SJSA1 (cell line): ENCODE results near the gene CCKAR. TPM values are rescaled to one million over a fixed set of nuclear protein-coding genes. Genes with fewer than 3 reads are reported as not detected.

Experiments used
- DNase-seq, 2 experiments: peaks; one replicate each; pipeline ENCODE4 v3.0.0-alpha.2; 2015 to 2020; ENCODE audit warnings: low spot score in 2 of 2, low read depth in 1 of 2
- H3K27ac ChIP-seq: fragments of 250-450 bp; sonication (Bioruptor Pico); 2 replicates; pipeline ENCODE4 v1.5.1; 2020; ENCODE audit warnings: mild to moderate bottlenecking, moderate library complexity
- H3K27me3 ChIP-seq: fragments of 250-450 bp; sonication (Bioruptor Pico); replicated peaks from 2 replicates; pipeline ENCODE4 v1.5.1; 2020; ENCODE audit warnings: mild to moderate bottlenecking, moderate library complexity
- H3K36me3 ChIP-seq: fragments of 250-450 bp; sonication (Bioruptor Pico); 2 replicates; pipeline ENCODE4 v1.5.1; 2020; ENCODE audit warnings: mild to moderate bottlenecking
- H3K4me1 ChIP-seq: fragments of 250-450 bp; sonication (Bioruptor Pico); replicated peaks from 2 replicates; pipeline ENCODE4 v1.6.1; 2021; ENCODE audit warnings: mild to moderate bottlenecking
- H3K4me3 ChIP-seq: fragments of 250-450 bp; sonication (Bioruptor Pico); 2 replicates; pipeline ENCODE4 v1.5.1; 2020; ENCODE audit warnings: mild to moderate bottlenecking
- H3K9me3 ChIP-seq: fragments of 250-450 bp; sonication (Bioruptor Pico); replicated peaks from 2 replicates; pipeline ENCODE4 v1.5.1; 2020; ENCODE audit warnings: mild to moderate bottlenecking
- total RNA-seq: library from RNA; depleted of rRNA; stranded (reverse); fragments of >200 nt; shearing (Covaris generic); gene quantifications from 2 replicates; pipeline ENCODE4 v1.2.3, GENCODE V29; 2014

CCKAR gene
- total RNA-seq, 1 experiment from 2014 or later: not detected

DNA sequence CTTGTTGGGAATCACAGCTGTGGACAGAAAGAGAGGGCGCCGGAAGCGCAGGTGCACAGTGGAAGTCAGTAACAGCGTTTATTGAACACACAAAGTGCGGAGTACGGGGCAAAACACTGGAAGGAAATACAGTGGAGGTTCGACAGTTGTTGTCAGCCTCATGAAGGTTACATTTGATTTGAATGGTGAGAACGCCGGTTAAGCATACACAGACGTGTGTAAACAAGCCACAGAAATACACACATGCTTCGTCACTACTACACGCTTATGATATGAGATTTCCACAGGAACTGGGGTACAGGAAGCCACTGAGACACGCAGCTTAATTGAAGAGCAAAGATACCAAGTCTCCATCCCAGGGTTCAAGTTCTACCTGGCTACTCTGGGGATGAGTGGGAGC, 12.0 kb downstream of the CCKAR start:
- H3K4me3 ChIP-seq: no peak overlapping the region
- no peaks in the 10 kb centered on the region for H3K36me3 ChIP-seq
- H3K27ac ChIP-seq: no peak overlapping the region
- no peaks in the 10 kb centered on the region for H3K9me3 ChIP-seq
- no peak for DNase-seq
- H3K27me3 ChIP-seq: no peaks in the 10 kb centered on the region
- no peaks in the 10 kb centered on the region for H3K4me1 ChIP-seq

GRCh38 chr4:26476545-26476944, 13.7 kb downstream of the CCKAR start:
- no peaks in the 10 kb centered on the region for H3K4me1 ChIP-seq
- H3K27ac ChIP-seq: no peak overlapping the region
- no peak overlapping the region for H3K4me3 ChIP-seq
- no peak for DNase-seq
- no peaks in the 10 kb centered on the region for H3K27me3 ChIP-seq
- no peaks in the 10 kb centered on the region for H3K9me3 ChIP-seq
- no peaks in the 10 kb centered on the region for H3K36me3 ChIP-seq

DNA sequence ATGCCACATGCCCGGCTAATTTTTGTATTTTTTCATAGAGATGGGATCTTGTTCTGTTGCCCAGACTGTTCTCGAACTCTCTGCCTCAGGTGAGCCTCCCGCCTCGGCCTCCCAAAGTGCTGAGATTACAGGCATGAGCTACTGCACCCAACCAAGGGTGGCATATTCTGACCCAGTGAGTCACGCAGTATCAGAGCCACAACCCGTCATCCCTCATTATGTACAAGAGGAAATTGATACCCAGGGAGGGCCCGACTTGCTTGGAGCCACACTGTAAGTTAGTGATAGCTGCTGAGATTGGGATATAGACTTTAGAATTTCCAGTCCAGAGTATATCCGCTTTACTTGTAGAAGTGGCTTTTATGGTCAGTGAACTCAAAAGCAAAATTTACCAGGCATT, 14.6 kb downstream of the CCKAR start:
- H3K4me3 ChIP-seq: no peak overlapping the region
- no peak for DNase-seq
- H3K4me1 ChIP-seq: no peaks in the 10 kb centered on the region
- H3K27me3 ChIP-seq: no peaks in the 10 kb centered on the region
- no peak overlapping the region for H3K27ac ChIP-seq
- H3K36me3 ChIP-seq: no peaks in the 10 kb centered on the region
- H3K9me3 ChIP-seq: no peaks in the 10 kb centered on the region

GRCh38 chr4:26474551-26474950, 15.7 kb downstream of the CCKAR start:
- Histone ChIP-seq H3K4me1 (no peaks in the 10 kb centered on the region), H3K36me3 (no peaks in the 10 kb centered on the region), H3K27me3 (no peaks in the 10 kb centered on the region), H3K27ac (no peak overlapping the region), H3K4me3 (no peak overlapping the region), H3K9me3 (no peaks in the 10 kb centered on the region)
- no peak for DNase-seq

DNA sequence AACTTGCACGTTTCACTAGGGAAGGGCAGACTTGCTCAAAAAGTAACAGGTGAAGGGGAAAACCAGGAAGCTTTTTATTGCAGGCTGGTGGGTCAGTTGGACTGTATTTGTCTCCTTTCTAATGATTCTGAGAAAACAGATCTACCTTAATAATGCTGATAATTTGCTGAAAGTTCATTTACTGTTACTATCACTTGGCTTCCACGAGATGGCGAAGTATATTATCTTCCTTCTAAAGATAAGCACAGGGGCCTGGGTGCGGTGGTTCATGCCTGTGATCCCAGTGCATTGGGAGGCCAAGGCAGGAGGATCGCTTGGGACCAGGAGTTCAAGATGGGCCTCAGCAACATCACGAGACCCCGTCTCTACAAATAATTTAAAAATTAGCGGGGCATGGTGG, 16.4 kb downstream of the CCKAR start:
- H3K9me3 ChIP-seq: no peaks in the 10 kb centered on the region
- no peaks in the 10 kb centered on the region for H3K36me3 ChIP-seq

DNA sequence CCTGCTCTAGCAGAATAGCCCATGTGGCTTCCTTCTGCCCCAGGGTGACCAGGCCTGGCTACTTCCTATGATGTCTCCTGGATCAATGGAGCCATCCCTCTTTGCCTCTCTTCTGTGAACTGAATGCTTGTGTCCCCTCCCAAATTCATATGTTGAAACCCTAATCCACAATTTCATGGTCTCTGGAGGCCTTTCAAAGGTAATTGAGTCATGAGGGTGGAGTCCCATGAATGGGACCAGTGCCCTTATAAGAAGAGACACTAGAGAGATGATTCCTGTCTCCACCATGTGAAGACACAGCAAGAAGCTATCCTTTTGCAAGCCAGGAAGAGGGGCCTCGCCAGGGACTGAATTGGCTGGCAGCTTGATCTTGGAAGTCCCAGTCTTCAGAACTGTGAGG, 18.4 kb downstream of the CCKAR start:
- no peak for DNase-seq
- Histone ChIP-seq H3K27me3 (no peaks in the 10 kb centered on the region), H3K27ac (no peak overlapping the region), H3K4me3 (no peak overlapping the region), H3K4me1 (no peaks in the 10 kb centered on the region), H3K9me3 (no peaks in the 10 kb centered on the region), H3K36me3 (no peaks in the 10 kb centered on the region)

More for the DNA sequence above, 16.4 kb downstream of the CCKAR start:
- no peak for DNase-seq
- H3K27ac ChIP-seq: no peak overlapping the region
- H3K4me3 ChIP-seq: no peak overlapping the region
- no peaks in the 10 kb centered on the region for H3K4me1 ChIP-seq
- no peaks in the 10 kb centered on the region for H3K27me3 ChIP-seq

GRCh38 chr4:26468977-26469376, 21.3 kb downstream of the CCKAR start:
- Histone ChIP-seq H3K27ac (no peak overlapping the region), H3K36me3 (no peaks in the 10 kb centered on the region), H3K27me3 (no peaks in the 10 kb centered on the region), H3K4me1 (no peaks in the 10 kb centered on the region), H3K9me3 (no peaks in the 10 kb centered on the region), H3K4me3 (no peak overlapping the region)
- DNase-seq: no peak

DNA sequence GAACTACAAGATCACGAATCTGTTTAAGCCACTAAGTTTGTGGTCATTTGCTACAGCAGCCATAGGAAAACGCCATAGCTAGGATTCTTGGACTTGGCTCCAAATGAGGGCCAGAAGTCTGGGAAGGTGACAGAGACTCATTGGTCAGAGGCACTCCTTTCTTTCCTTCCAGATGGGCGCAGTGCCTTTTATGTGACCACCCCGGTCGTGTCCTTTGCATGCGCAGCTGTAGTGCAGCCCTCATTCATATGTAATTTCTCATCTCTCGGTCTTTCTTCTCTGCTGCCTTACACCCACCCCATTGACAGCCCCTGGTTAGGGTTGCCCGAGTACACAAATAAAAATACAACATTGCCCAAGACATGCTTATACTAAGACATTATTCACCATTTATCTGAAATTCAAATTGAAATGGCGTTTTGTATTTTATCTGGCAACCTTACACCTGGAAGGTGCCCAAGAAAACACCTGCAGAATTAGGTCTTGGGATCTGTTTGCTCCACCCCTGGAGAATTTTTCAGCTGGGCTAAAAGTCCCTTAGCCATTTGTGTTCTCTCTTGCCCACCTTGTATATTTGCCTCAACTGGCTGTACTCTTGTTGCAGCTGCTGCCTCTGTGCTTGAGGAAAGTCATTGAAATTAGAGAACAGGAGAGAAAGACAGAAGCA, 21.9 kb downstream of the CCKAR start:
- Histone ChIP-seq H3K4me3 (no peak overlapping the region), H3K27ac (no peak overlapping the region)
- DNase-seq: no peak

DNA sequence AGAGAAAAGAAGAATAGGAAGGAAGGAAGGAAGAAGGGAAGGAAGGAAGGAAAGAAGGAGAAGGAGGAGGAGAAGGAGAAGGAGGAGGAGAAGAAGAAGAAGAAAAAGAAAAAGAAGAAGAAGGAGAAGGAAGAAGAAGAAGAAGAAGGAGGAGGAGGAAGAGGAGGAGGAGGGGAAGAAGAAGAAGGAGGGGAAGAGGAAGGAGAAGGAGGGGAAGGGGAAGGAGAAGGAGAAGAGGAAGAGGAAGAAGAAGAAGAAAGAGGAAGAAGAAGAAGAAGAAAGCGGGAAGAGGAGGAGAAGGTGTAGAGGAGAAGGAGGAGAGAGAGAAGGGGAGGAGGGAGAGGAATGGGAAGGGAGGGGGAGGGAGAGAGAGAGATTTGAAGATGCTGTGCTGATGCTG, 22.6 kb downstream of the CCKAR start:
- H3K36me3 ChIP-seq: no peaks in the 10 kb centered on the region
- no peak overlapping the region for H3K4me3 ChIP-seq
- no peaks in the 10 kb centered on the region for H3K9me3 ChIP-seq
- DNase-seq: no peak
- H3K27me3 ChIP-seq: no peaks in the 10 kb centered on the region
- H3K4me1 ChIP-seq: no peaks in the 10 kb centered on the region
- no peak overlapping the region for H3K27ac ChIP-seq

More for the DNA sequence above, 21.9 kb downstream of the CCKAR start:
- Histone ChIP-seq H3K4me1 (no peaks in the 10 kb centered on the region), H3K9me3 (no peaks in the 10 kb centered on the region), H3K36me3 (no peaks in the 10 kb centered on the region), H3K27me3 (no peaks in the 10 kb centered on the region)

DNA sequence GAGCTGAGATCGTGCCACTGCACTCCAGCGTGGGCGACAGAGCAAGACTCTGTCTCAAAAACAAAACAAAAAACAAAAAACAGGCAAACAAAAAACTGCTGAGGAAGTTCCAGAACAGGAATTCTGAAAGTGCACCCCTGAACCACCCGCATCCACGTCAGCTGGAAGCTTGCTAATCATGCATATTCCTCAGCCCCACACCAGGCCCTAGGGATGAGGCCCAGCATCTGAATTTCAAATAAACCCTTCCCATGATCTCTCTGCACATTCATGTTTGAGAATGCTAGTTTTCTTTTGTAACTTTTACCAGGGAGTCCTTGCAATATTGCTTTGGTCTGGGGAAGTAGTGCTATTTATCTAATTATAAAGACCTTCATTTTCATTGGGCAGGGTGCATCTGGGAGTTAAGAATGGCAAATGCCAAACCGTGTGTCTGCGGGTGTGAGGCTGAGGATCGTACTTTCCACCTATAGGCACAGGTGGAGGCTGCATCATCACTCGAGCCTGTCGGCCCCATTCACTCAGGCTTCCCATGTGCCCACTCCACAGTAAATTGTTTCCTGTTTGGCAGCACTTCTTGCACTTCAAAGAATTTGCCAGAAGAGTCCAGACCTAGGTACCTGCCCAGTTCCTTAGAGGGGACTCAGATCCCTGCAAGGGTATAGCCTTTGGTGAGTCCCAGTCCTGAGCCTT, 23.6 kb downstream of the CCKAR start:
- DNase-seq: no peak
- no peak overlapping the region for H3K27ac ChIP-seq
- no peaks in the 10 kb centered on the region for H3K36me3 ChIP-seq
- no peaks in the 10 kb centered on the region for H3K9me3 ChIP-seq
- H3K4me1 ChIP-seq: no peaks in the 10 kb centered on the region
- H3K27me3 ChIP-seq: no peaks in the 10 kb centered on the region
- no peak overlapping the region for H3K4me3 ChIP-seq

DNA sequence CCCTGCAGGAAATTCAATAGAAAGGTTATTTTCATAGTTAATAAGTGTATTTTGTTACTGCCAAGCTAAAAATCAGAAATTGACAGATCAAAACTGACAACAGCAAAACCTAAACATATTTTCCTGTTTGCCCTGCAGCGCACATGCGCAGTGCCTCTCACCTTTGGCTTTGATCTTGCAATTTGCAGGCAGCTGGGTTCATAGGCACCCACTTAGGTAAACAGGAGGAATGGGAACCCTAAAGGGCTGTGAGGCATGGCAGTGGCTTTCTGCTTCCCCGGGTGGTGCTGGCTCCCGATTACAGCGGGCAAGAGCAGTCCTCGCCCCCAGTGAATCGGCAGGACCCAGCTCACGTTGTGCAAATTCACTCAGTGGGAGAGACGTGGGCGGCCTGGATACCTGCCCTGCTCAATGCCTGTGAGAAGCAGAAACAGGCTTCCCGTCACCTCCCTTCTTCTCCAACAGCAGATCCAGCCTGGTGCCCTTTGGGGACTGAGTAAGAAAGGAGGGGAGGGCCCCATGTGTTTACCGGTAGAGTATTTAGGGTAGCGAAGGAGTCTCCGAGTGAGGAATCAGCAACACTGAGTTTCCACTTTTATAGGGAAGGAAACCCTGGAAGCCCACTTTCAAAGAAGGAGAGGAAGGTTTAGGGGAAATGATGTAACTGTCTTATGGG, 25.7 kb downstream of the CCKAR start:
- no peaks in the 10 kb centered on the region for H3K36me3 ChIP-seq
- no peaks in the 10 kb centered on the region for H3K9me3 ChIP-seq
- H3K27me3 ChIP-seq: no peaks in the 10 kb centered on the region
- DNase-seq: no peak
- no peak overlapping the region for H3K4me3 ChIP-seq
- no peaks in the 10 kb centered on the region for H3K4me1 ChIP-seq
- no peak overlapping the region for H3K27ac ChIP-seq

- 0 out of 2 replicates have a peak, but pooled peaks cover under 1% of the 10 kb centered on the region for H3K4me1 ChIP-seq
- DNase-seq: no peak
- H3K4me3 ChIP-seq: no peak overlapping the region
- no peak overlapping the region for H3K27ac ChIP-seq
- no peaks in the 10 kb centered on the region for H3K36me3 ChIP-seq
- no peaks in the 10 kb centered on the region for H3K27me3 ChIP-seq
- no peaks in the 10 kb centered on the region for H3K9me3 ChIP-seq
Observed at GRCh38 chr4:26463386-26463785, 26.9 kb downstream of the CCKAR start.

- Histone ChIP-seq H3K4me3 (no peak overlapping the region), H3K27ac (no peak overlapping the region), H3K9me3 (no peaks in the 10 kb centered on the region), H3K4me1 (0 out of 2 replicates have a peak, but pooled peaks cover 3% of the 10 kb centered on the region), H3K27me3 (no peaks in the 10 kb centered on the region), H3K36me3 (no peaks in the 10 kb centered on the region)
- no peak for DNase-seq
Observed at GRCh38 chr4:26462874-26463273, 27.4 kb downstream of the CCKAR start.
